HepG2 (cell line): Measurements from ENCODE around the gene NUFIP1. TPM values are rescaled to one million over a fixed set of nuclear protein-coding genes. Genes with fewer than 3 reads are reported as not detected.

Experiments
- ATAC-seq: fragments of 200-7000 bp; cut with Tn5 transposase; 3 replicates; pipeline ENCODE4 v1.9.1; 2020; ENCODE audit warnings: mild to moderate bottlenecking, moderate library complexity
- BruUV-seq: library from RNA; stranded (reverse); fragments of 400-500 nt; replicated peaks from 2 replicates; lab custom pipeline; 2021; lab: Mats Ljungman, UMichigan
- CTCF ChIA-PET: fragments of 300-600 bp; formaldehyde crosslinking; extraction: SDS; loops from one replicate; lab custom pipeline; 2021; ENCODE audit warnings: low total read pairs, inconsistent platforms, low intra/inter-chr PET ratio; lab: Yijun Ruan, JAX
- POLR2A ChIA-PET: fragments of 350-600 bp; sonication (Branson Sonifier 250); formaldehyde crosslinking; loops from one replicate; lab custom pipeline; 2020; ENCODE audit warnings: antibody characterized with exemption, inconsistent platforms; lab: Yijun Ruan, JAX
- DNase-seq: peaks from one replicate; pipeline ENCODE4 v3.0.0-alpha.2; 2015; ENCODE audit warnings: low spot score
- FAIRE-seq: peaks from 3 replicates; lab custom pipeline; 2011; peaks lifted over from hg19 to GRCh38; lab: Jason Lieb, UNC
- H2AFZ ChIP-seq: one replicate; pipeline ENCODE4 v1.6.1; 2011; ENCODE audit warnings: low read length, inconsistent platforms
- H3K27ac ChIP-seq: fragments of 300-600 bp; 3 replicates; pipeline ENCODE4 v1.8.0; 2011; ENCODE audit warnings: mixed run types, mild to moderate bottlenecking, mixed read lengths, low read length, inconsistent platforms; ENCODE audit not compliant: insufficient read depth; ENCODE audit errors: extremely low read length
- H3K27me3 ChIP-seq, 2 experiments: fragments of 200-600 bp in 1 of 2; 2 replicates in 1 of 2; 3 replicates in 1 of 2; pipeline versions ENCODE4 v1.6.0 to v1.8.0; 2011; ENCODE audit warnings: low read length in 2 of 2, mild to moderate bottlenecking in 2 of 2, moderate library complexity in 2 of 2, inconsistent platforms in 1 of 2; ENCODE audit not compliant: insufficient read depth in 2 of 2, control insufficient read depth in 1 of 2
- H3K36me3 ChIP-seq, 2 experiments: fragments of 200-600 bp in 1 of 2; replicated peaks in 1 of 2; 2 replicates in 1 of 2; 3 replicates in 1 of 2; pipeline versions ENCODE4 v1.5.1 to v1.8.0; 2011; ENCODE audit warnings: low read length in 2 of 2, inconsistent platforms in 1 of 2; ENCODE audit not compliant: insufficient read depth in 2 of 2, control insufficient read depth in 1 of 2
- H3K4me1 ChIP-seq: 2 replicates; pipeline ENCODE4 v1.5.1; 2012; ENCODE audit warnings: low read length, inconsistent platforms; ENCODE audit not compliant: insufficient read depth
- H3K4me2 ChIP-seq: 2 replicates; pipeline ENCODE4 v1.6.0; 2011; ENCODE audit warnings: low read depth, low read length, inconsistent platforms
- H3K4me3 ChIP-seq, 3 experiments: fragments of 200-600 bp in 1 of 3; sonication (generic), shearing (Covaris generic) in 1 of 3; replicated peaks in 1 of 3; 2 replicates each; pipeline ENCODE4 v1.5.1; 2011 to 2016; ENCODE audit warnings: low read length in 3 of 3, inconsistent platforms in 2 of 3, low read depth in 2 of 3, mild to moderate bottlenecking in 2 of 3, control low read depth in 1 of 3, mixed read lengths in 1 of 3; ENCODE audit not compliant: insufficient read depth in 1 of 3
- H3K79me2 ChIP-seq: one replicate; pipeline ENCODE4 v1.6.1; 2011; ENCODE audit warnings: low read length, inconsistent platforms; ENCODE audit not compliant: insufficient read depth
- H3K9ac ChIP-seq: 2 replicates; pipeline ENCODE4 v1.6.0; 2011; ENCODE audit warnings: mild to moderate bottlenecking, low read depth, low read length, inconsistent platforms; ENCODE audit not compliant: insufficient read depth
- H3K9me3 ChIP-seq: 2 replicates; pipeline ENCODE4 v1.5.1; 2012; ENCODE audit warnings: mild to moderate bottlenecking, low read length
- H4K20me1 ChIP-seq: 2 replicates; pipeline ENCODE4 v1.6.0; 2011; ENCODE audit warnings: inconsistent platforms, mild to moderate bottlenecking, low read length, moderate library complexity; ENCODE audit not compliant: insufficient read depth
- FOXA3 ChIP-seq: IDR thresholded peaks from 2 replicates; pipeline ENCODE4 v1.6.1; 2016; ENCODE audit warnings: missing genetic modification reagents, missing compliant biosample characterization
- GZF1 ChIP-seq: sonication (generic); formaldehyde crosslinking; IDR thresholded peaks from 2 replicates; pipeline ENCODE4 v1.5.1; 2020; ENCODE audit warnings: mild to moderate bottlenecking, missing genetic modification reagents
- MAFF ChIP-seq: IDR thresholded peaks from 2 replicates; pipeline ENCODE4 v1.6.1; 2011; ENCODE audit warnings: low read depth, low read length, improper control_type of control experiment
- ZEB1 ChIP-seq: IDR thresholded peaks from 2 replicates; pipeline ENCODE4 v1.6.1; 2012; ENCODE audit warnings: mild to moderate bottlenecking, low read depth, inconsistent platforms; ENCODE audit not compliant: insufficient replicate concordance
- ZNF264 ChIP-seq: sonication (generic); formaldehyde crosslinking; IDR thresholded peaks from 2 replicates; pipeline ENCODE4 v1.4.0; 2020; ENCODE audit warnings: missing genetic modification reagents
- ZNF282 ChIP-seq: fragments of 450-650 bp; IDR thresholded peaks from 2 replicates; pipeline ENCODE4 v1.6.1; 2018; ENCODE audit not compliant: partially characterized antibody
- ZNF3 ChIP-seq: IDR thresholded peaks from 2 replicates; pipeline ENCODE4 v1.7.0; 2017; ENCODE audit warnings: inconsistent platforms
- ZNF556 ChIP-seq: sonication (generic); formaldehyde crosslinking; IDR thresholded peaks from 2 replicates; pipeline ENCODE4 v1.4.0; 2020; ENCODE audit warnings: mild to moderate bottlenecking, missing genetic modification reagents, borderline replicate concordance
- ZSCAN29 ChIP-seq: sonication (generic); formaldehyde crosslinking; conservative IDR thresholded peaks from 2 replicates; pipeline ENCODE4 v1.4.0; 2020; ENCODE audit warnings: mild to moderate bottlenecking, missing genetic modification reagents
- in situ Hi-C: cut with HindIII; loops from 2 replicates; pipeline ENCODE4 v1.10.0; 2017; ENCODE audit warnings: low pct_unique_long_range_greater_than_20kb; ENCODE audit not compliant: extremely low pct_ligation_motif_present
- intact Hi-C: fragments of 100-400 bp; cut with micrococcal nuclease; formaldehyde crosslinking; loops from one replicate; pipeline ENCODE4 v1.10.0; 2022; ENCODE audit not compliant: unreplicated experiment
- polyA plus RNA-seq, 8 experiments: library from polyadenylated mRNA; depleted of rRNA in 3 of 8; stranded (reverse) in 7 of 8; unstranded in 1 of 8; fragments of >200 nt; fragmentation: Illumina TruSeq in 4 of 8; extraction: Trizol in 4 of 8; gene quantifications; 2 replicates each; pipeline versions ENCODE4 v1.2.1 to v1.2.3, GENCODE V29; 2011 to 2016; ENCODE audit warnings: low read depth in 4 of 8, missing spikeins in 1 of 8, mixed read lengths in 1 of 8; ENCODE audit not compliant: insufficient read depth in 1 of 8
- total RNA-seq, 5 experiments: library from RNA; depleted of rRNA; stranded (reverse); fragments of >200 nt; fragmentation: Illumina TruSeq; extraction: Trizol; gene quantifications; 2 replicates each; pipeline ENCODE4 v1.2.3, GENCODE V29; 2016; ENCODE audit warnings: low read depth in 1 of 5
- TF ChIP-seq, protein P1 (sequence below): fragments of 450-650 bp; IDR thresholded peaks from 2 replicates; pipeline ENCODE4 v1.6.1; 2017
- TF ChIP-seq, protein P2 (sequence below): sonication (generic); formaldehyde crosslinking; IDR thresholded peaks from 2 replicates; pipeline ENCODE4 v1.9.0; 2021; ENCODE audit warnings: missing genetic modification reagents, borderline replicate concordance
- TF ChIP-seq, protein P3 (sequence below): sonication (generic); formaldehyde crosslinking; IDR thresholded peaks from one replicate; pipeline ENCODE4 v1.5.1; 2020; ENCODE audit warnings: mild to moderate bottlenecking, missing genetic modification reagents; ENCODE audit errors: not compliant biosample characterization
- TF ChIP-seq, protein P4 (sequence below): sonication (generic); formaldehyde crosslinking; IDR thresholded peaks from 2 replicates; pipeline ENCODE4 v1.5.0; 2020; ENCODE audit warnings: mild to moderate bottlenecking, missing genetic modification reagents, borderline replicate concordance

Gene NUFIP1
- total and polyA plus RNA-seq, 2 of the 13 experiments (the other 11 are each of a cell fraction or from before 2014, with no cell fraction given): 1.9 to 10.3 TPM

DNA sequence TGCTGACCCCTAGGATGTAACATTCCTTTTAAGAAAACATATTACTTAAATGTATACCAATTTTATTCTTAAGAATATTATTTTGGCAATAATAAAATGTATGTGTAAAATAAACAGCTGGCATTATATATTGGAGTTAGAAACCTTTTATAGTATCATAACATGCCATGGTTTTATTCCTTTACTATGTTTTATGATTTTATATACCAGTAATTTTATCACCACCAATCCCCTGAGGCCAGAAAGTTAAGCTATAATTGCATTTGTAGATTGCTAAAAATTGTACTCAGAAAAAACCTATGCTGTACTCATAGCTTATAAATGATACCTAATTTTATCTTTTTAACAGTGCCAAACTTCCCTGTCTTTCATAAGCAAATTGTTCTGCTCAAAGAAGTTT, 18.0 kb upstream of the NUFIP1 start:
- Histone ChIP-seq H3K9me3 (no peaks in the 10 kb centered on the region), H3K36me3 (peaks cover 8 to 31% of the 10 kb centered on the region in 2 experiments), H3K27ac (no peak overlapping the region), H3K27me3 (no peaks in the 10 kb centered on the region), H2AFZ (no peak overlapping the region), H3K4me2 (no peak overlapping the region), H3K9ac (no peak overlapping the region), H4K20me1 (no peaks in the 10 kb centered on the region), H3K4me1 (no peaks in the 10 kb centered on the region), H3K4me3 (no peak overlapping the region), H3K79me2 (no peaks in the 10 kb centered on the region)
- ChIA-PET CTCF (no interaction called here), POLR2A (no interaction called here)
- BruUV-seq: no TSS peak
- intact Hi-C loops: no loop called here
- in situ Hi-C loops: no loop called here
- ATAC-seq (no peak), DNase-seq (no peak), FAIRE-seq (no peak)
- TF ChIP-seq, protein P1, sequence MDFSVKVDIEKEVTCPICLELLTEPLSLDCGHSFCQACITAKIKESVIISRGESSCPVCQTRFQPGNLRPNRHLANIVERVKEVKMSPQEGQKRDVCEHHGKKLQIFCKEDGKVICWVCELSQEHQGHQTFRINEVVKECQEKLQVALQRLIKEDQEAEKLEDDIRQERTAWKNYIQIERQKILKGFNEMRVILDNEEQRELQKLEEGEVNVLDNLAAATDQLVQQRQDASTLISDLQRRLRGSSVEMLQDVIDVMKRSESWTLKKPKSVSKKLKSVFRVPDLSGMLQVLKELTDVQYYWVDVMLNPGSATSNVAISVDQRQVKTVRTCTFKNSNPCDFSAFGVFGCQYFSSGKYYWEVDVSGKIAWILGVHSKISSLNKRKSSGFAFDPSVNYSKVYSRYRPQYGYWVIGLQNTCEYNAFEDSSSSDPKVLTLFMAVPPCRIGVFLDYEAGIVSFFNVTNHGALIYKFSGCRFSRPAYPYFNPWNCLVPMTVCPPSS: no peak
- TF ChIP-seq, protein P2, sequence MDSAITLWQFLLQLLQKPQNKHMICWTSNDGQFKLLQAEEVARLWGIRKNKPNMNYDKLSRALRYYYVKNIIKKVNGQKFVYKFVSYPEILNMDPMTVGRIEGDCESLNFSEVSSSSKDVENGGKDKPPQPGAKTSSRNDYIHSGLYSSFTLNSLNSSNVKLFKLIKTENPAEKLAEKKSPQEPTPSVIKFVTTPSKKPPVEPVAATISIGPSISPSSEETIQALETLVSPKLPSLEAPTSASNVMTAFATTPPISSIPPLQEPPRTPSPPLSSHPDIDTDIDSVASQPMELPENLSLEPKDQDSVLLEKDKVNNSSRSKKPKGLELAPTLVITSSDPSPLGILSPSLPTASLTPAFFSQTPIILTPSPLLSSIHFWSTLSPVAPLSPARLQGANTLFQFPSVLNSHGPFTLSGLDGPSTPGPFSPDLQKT (CRISPR knock-in tag): no peak
- TF ChIP-seq ZSCAN29 (no peak), ZNF3 (no peak), ZNF282 (no peak), MAFF (no peak), FOXA3 (CRISPR knock-in tag) (no peak), GZF1 (CRISPR knock-in tag) (no peak), ZEB1 (no peak), ZNF556 (CRISPR knock-in tag) (no peak), ZNF264 (CRISPR knock-in tag) (no peak)
- TF ChIP-seq, protein P3, sequence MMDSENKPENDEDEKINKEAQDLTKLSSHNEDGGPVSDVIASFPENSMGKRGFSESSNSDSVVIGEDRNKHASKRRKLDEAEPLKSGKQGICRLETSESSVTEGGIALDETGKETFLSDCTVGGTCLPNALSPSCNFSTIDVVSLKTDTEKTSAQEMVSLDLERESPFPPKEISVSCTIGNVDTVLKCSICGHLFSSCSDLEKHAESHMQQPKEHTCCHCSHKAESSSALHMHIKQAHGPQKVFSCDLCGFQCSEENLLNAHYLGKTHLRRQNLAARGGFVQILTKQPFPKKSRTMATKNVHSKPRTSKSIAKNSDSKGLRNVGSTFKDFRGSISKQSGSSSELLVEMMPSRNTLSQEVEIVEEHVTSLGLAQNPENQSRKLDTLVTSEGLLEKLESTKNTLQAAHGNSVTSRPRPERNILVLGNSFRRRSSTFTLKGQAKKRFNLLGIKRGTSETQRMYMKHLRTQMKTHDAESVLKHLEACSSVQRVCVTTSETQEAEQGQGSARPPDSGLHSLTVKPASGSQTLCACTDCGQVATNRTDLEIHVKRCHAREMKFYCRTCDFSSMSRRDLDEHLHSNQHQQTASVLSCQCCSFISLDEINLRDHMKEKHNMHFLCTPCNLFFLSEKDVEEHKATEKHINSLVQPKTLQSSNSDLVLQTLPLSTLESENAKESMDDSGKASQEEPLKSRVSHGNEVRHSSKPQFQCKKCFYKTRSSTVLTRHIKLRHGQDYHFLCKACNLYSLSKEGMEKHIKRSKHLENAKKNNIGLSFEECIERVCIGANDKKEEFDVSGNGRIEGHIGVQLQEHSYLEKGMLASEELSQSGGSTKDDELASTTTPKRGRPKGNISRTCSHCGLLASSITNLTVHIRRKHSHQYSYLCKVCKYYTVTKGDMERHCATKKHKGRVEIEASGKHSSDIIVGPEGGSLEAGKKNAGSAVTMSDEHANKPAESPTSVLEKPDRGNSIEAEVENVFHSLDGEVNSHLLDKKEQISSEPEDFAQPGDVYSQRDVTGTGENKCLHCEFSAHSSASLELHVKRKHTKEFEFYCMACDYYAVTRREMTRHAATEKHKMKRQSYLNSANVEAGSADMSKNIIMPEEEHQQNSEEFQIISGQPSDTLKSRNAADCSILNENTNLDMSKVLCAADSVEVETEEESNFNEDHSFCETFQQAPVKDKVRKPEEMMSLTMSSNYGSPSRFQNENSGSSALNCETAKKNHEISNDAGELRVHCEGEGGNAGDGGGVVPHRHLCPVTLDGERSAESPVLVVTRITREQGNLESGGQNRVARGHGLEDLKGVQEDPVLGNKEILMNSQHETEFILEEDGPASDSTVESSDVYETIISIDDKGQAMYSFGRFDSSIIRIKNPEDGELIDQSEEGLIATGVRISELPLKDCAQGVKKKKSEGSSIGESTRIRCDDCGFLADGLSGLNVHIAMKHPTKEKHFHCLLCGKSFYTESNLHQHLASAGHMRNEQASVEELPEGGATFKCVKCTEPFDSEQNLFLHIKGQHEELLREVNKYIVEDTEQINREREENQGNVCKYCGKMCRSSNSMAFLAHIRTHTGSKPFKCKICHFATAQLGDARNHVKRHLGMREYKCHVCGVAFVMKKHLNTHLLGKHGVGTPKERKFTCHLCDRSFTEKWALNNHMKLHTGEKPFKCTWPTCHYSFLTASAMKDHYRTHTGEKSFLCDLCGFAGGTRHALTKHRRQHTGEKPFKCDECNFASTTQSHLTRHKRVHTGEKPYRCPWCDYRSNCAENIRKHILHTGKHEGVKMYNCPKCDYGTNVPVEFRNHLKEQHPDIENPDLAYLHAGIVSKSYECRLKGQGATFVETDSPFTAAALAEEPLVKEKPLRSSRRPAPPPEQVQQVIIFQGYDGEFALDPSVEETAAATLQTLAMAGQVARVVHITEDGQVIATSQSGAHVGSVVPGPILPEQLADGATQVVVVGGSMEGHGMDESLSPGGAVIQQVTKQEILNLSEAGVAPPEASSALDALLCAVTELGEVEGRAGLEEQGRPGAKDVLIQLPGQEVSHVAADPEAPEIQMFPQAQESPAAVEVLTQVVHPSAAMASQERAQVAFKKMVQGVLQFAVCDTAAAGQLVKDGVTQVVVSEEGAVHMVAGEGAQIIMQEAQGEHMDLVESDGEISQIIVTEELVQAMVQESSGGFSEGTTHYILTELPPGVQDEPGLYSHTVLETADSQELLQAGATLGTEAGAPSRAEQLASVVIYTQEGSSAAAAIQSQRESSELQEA (CRISPR knock-in tag): no peak
- TF ChIP-seq, protein P4, sequence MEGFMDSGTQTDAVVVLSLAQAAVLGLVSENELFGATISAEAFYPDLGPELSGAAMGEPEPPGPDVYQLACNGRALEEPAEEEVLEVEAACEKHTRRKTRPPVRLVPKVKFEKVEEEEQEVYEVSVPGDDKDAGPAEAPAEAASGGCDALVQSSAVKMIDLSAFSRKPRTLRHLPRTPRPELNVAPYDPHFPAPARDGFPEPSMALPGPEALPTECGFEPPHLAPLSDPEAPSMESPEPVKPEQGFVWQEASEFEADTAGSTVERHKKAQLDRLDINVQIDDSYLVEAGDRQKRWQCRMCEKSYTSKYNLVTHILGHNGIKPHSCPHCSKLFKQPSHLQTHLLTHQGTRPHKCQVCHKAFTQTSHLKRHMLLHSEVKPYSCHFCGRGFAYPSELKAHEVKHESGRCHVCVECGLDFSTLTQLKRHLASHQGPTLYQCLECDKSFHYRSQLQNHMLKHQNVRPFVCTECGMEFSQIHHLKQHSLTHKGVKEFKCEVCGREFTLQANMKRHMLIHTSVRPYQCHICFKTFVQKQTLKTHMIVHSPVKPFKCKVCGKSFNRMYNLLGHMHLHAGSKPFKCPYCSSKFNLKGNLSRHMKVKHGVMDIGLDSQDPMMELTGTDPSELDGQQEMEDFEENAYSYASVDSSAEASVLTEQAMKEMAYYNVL (CRISPR knock-in tag): no peak
